Skeletal muscle cell (primary cell): Measurements from ENCODE around the gene ITGB5.
A peak's percentile ranks its signal among the peaks of the same experiment; 100 is the strongest.
"Not testable (repeated sequence)": the region's sequence is repeated elsewhere in the genome, so short reads cannot be mapped to it uniquely, and the experiment has no call there.

Experiments used
- DNase-seq: peaks from one replicate; pipeline ENCODE4 v3.0.0-alpha.2; 2010; ENCODE audit warnings: low read depth
- H3K4me3 ChIP-seq: 2 replicates; pipeline ENCODE4 v1.5.1; 2011; ENCODE audit warnings: low read depth, mild to moderate bottlenecking, control low read depth, low read length, moderate library complexity

Gene ITGB5

GRCh38 chr3:124841517-124841916 is 45.6 kb downstream of the ITGB5 start:
- H3K4me3 ChIP-seq, result no peak overlapping the region
- DNase-seq, result no peak

DNA sequence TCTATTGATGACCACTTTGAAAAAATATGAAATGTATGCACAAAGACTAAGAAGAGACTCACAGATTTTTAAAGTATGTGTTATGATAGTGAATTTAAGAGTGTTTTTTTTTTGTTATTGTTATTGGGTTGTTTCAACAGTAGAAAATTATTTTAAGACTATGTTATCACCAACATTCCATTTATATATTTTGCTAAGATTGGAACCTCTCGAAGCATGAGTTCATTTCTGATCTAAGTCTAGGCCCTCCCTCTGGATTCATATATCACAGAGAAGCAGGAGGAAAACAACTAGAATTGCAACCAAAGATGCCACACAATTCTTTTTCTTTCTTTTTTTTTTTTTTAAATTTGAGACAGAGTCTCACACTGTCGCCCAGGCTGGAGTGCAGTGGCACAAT is 46.8 kb downstream of the ITGB5 start:
- no peak for DNase-seq
- no peak overlapping the region for H3K4me3 ChIP-seq

DNA sequence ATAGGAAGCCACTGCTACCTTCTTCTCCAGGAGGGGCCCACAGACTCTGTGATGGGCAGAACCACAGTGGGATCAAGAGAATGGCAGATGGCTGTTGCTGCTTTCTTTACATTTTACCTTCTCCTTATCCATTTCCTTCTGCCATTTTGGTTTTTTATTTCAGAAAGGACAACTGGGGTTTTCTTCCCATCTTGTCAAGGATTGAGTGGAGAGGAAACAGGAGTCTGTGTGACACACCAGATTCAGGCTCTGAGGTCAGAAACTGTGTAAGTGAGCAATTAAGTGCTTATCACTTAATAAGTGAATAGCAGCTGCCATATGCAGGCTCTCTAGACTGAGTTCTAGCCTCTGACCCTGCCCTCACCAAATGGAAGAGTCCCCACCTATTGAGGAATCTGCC is 47.3 kb downstream of the ITGB5 start:
- no peak overlapping the region for H3K4me3 ChIP-seq
- DNase-seq, result no peak

DNA sequence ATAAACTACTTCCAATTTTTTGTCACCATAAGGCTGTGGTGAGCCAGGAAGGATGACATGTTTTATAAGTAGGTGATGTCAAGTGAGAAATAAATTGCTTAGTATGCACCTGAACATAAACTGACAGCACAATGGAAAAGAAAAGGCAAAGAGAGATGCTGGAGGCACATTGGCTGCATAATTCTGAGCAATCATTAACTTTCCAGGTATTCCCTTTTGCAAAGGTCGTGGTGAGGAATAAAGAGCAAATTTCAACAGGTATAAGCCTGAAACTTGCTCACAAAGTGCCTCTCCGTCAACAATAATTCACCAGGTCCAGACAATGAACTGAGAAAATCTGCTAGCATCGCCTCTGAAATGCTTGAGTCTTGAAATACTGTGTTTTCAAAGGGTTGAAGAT is 48.2 kb downstream of the ITGB5 start:
- DNase-seq, result no peak
- H3K4me3 ChIP-seq, result no peak overlapping the region

GRCh38 chr3:124837730-124838186 is 49.4 kb downstream of the ITGB5 start:
- no peak for DNase-seq
- no peak overlapping the region for H3K4me3 ChIP-seq

- no peak for DNase-seq
- H3K4me3 ChIP-seq, result no peak overlapping the region
Observed at GRCh38 chr3:124837065-124837464, 50.1 kb downstream of the ITGB5 start.

GRCh38 chr3:124836448-124836847 is 50.7 kb downstream of the ITGB5 start:
- DNase-seq, result no peak
- no peak overlapping the region for H3K4me3 ChIP-seq

GRCh38 chr3:124834723-124835718 is 52.1 kb downstream of the ITGB5 start:
- peak overlapping the region; percentile 15 for H3K4me3 ChIP-seq
- peak; percentile 87 for DNase-seq

- H3K4me3 ChIP-seq, result no peak overlapping the region
Observed at GRCh38 chr3:124833710-124834332, 53.3 kb downstream of the ITGB5 start.

GRCh38 chr3:124832782-124833709 is 54.1 kb downstream of the ITGB5 start:
- peak; percentile 65 for DNase-seq
- no peak overlapping the region for H3K4me3 ChIP-seq

More at GRCh38 chr3:124833710-124834332, 53.3 kb downstream of the ITGB5 start:
- DNase-seq, result no peak

DNA sequence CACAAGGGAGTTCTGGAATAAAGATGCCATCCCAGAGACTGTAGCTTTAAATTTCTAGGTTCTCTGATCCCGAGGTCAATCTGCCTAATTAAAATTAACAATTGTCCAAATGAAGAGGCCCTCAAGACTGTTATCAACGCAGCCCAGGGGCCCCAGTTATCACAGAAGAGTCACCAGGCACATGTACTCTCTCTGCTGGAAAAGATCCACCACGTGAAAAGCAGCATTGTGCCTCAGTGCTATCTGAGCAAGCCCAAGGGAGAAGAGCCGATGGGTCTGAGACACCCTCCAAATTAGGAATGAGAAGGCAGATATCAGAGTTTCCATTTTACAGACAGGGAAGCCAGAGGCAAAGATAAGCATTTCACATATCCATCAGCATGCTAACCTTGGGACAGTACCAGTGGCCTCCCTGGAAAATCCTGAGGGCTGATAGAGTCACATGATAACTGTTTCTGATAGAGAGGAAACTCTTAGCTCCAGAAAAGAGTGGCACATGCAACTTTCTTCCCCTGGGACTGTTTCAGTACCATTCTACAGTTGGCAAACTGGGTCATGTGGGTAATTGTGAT is 55.5 kb downstream of the ITGB5 start:
- DNase-seq, result no peak
- no peak overlapping the region for H3K4me3 ChIP-seq

DNA sequence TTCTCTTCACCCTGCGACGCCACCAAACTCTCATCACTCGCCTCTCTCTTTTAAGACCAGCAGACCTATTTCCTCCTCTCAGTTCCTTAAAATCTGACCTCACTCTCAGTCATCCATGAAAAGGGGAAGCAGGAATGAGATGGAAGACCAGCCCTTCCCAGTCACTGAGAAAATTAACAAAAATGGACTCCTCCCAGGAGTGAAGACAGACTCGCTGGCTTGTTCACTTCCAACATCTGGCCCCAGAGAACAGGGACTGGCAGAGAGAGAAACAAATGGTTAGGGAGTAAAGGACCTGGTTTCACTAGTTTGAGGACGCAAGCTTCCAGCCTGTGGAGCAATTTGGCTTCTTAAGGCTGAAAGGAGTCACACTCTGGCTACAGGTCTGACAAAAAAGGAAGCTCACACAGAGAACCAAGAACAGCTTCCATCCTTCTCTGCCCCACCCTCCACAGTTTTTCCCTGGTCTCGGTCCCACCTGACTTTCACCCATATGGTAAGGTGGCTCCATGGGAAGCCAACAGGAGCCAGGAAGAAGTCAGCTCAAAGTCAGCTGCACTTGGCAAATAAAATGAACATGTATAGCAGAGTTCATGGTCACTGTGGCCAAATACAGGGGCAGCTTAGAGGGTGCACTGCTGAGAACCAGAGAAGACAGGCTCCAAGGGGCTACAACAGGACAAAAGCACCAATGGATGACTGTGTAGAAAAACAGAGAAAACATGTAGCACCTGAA is 57.2 kb downstream of the ITGB5 start:
- DNase-seq, result no peak
- H3K4me3 ChIP-seq, result no peak overlapping the region

DNA sequence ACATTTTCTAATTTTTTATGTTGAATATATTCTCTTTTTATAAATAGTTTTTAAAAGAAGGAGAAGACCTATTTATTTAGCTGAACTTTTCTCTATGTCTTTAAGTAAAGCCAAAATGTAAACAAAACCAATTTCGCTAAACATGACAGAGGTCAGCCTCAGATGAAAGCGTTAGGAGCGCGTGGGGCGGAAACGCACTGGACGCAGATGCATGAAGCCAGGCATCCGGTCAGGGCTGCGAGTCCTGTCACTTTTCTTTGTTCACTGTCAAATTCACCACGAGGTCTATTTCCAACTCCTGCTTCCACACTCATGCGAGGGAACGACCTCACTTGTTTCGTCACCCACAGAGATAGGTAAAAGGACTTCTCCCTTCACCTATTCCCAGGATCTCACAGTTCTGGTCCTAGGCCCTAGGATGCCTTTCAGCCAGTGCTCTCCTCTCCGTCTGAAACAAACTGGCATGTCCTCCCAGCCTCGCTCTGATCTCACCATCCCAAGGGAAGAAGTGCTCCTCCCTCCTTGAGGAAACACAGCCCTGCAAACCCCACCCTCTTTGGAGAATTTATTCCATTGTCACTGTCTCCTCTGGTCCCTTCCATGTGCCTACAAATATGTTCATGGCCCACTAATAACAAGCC is 57.9 kb downstream of the ITGB5 start:
- DNase-seq, result no peak
- H3K4me3 ChIP-seq, result no peak overlapping the region

DNA sequence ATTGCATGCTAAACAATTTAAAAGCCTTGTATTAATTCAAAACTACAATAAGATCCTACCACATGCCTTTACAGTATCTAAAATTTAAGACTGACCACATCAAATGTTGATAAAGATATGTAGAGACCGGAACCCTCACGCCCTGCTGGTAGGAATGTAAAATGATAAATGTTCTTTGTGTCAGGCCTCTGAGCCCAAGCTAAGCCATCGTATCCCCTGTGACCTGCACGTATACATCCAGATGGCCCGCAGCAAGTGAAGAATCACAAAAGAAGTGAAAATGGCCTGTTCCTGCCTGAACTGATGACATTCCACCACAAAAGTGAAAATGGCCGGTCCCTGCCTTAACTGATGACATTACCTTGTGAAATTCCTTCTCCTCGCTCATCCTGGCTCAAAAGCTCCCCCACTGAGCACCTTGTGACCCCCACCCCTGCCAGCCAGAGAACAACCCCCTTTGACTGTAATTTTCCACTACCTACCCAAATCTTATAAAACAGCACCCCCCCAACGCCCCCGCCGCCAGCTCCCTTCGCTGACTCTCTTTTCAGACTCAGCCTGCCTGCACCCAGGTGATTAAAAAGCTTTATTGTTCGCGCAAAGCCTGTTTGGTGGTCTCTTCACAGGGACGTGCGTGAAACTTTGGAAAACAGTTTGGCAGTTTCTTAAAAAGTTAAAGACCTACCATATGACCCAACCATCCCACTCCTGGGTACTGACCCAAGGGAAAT is 59.5 kb downstream of the ITGB5 start:
- H3K4me3 ChIP-seq, DNase-seq: not testable (repeated sequence)

DNA sequence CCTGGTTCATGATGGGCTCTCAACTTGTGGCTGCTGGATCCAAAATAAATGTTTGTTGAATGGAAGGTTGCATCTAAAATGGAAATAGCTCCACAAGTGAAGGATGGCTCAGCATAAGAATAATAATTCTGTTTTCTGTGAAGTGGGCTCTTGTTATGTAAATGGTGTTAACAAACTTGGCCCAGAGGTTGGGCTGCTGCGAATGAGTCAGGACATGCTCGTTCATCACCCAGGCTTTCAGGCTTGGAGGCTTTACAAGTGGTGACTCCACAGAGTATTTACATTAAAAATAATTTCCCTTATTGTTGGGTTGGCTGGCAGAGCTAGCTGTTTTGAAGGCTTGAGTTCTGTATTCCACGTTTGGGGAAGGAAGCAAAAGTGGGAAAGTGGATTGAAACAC is 60.5 kb downstream of the ITGB5 start:
- DNase-seq, result peak; percentile 58
- H3K4me3 ChIP-seq, result no peak overlapping the region

- DNase-seq, result no peak
- H3K4me3 ChIP-seq, result no peak overlapping the region
Observed at GRCh38 chr3:124824286-124824915, 62.8 kb downstream of the ITGB5 start.

- no peak overlapping the region for H3K4me3 ChIP-seq
- no peak for DNase-seq
Observed at GRCh38 chr3:124823648-124824047, 63.5 kb downstream of the ITGB5 start.
